ENCODE data around the gene FLNB. TPM values are rescaled to one million over a fixed set of nuclear protein-coding genes. Genes with fewer than 3 reads are reported as not detected.

FLNB gene
- total RNA-seq, 1 experiment from 2014 or later = 47.5 TPM

GRCh38 chr3:58074997-58075396 lies 66.8 kb downstream of the FLNB start:
- no peak for DNase-seq (ENCODE audit: low read depth)

GRCh38 chr3:58077596-58078285 lies 69.5 kb downstream of the FLNB start:
- no peak for DNase-seq (ENCODE audit: low read depth)

DNA sequence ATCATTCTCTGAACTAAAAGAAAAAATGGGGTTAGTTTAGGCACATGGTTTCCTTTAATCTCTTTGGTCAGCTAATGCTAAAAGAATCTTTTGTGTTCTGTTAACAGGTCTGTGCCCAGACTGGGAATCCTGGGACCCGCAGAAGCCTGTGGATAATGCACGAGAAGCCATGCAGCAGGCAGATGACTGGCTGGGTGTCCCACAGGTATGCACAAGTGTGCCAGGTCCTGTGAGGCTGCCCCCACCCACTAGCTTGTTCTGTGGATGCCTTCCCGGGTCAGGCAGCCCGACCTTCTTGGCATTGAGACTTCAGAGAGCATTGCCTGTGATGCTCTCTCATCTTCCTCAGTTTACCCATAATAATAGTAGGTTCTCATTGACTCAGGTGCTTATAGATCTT lies 70.4 kb downstream of the FLNB start:
- DNase-seq (ENCODE audit: low read depth) = no peak

DNA sequence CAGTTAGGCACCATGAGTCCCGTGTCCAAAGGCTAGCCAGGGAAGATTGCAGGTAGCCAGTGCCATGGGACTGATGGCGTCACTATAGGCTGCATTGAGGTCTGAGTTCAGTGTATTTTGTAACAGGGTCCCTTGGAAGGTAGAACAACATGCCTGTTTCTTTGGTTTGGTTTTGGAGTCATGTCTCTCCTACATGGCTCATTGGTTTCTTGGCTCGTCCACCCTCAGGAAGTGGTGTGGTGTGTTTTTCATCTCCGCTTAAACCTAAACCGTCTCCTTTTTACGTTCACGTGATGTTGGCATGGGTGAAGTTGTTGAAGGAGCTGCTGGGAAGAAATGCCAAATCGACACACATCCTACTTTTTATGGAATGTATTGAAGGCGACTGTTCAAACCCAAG lies 71.6 kb downstream of the FLNB start:
- no peak for DNase-seq (ENCODE audit: low read depth)

DNA sequence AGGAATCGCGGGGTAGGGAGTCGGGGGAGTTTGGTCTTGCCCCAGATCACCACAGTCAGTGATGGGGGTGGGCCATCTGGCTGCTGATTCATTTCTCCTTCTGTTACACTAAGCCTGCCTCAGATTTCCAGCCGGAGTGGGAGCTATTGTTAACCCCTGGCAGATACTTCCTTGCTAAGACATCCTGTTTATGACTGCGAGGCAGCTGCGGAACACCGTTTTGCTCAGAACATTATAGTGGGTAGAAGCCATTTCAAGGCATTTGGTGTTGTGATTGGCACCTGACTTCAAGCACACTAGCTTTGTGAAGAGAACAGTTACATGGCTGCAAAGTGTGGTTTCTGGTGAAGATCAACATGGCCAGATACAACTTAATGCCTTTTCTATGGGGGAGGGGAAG lies 73.8 kb downstream of the FLNB start:
- DNase-seq (ENCODE audit: low read depth) = peak; percentile 62

DNA sequence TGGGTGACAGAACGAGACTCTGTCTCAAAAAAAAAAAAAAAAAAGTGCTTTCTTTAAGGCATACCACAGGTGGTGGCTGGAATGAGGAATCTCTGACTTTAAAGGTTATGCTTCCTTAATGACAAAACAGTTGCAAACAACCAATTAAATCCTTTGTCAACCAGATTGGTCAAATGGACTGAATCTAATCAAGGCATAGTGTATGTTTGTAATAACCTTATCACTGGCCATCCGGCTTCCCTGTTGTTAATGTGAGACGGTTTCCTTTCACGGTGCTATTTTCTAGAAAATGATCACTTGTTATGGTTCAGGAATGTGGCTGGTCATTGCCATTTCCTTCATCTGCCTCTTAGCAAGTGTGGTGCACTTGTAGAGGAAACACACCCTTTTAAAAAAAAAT lies 75.9 kb downstream of the FLNB start:
- DNase-seq (ENCODE audit: low read depth) = no peak

DNA sequence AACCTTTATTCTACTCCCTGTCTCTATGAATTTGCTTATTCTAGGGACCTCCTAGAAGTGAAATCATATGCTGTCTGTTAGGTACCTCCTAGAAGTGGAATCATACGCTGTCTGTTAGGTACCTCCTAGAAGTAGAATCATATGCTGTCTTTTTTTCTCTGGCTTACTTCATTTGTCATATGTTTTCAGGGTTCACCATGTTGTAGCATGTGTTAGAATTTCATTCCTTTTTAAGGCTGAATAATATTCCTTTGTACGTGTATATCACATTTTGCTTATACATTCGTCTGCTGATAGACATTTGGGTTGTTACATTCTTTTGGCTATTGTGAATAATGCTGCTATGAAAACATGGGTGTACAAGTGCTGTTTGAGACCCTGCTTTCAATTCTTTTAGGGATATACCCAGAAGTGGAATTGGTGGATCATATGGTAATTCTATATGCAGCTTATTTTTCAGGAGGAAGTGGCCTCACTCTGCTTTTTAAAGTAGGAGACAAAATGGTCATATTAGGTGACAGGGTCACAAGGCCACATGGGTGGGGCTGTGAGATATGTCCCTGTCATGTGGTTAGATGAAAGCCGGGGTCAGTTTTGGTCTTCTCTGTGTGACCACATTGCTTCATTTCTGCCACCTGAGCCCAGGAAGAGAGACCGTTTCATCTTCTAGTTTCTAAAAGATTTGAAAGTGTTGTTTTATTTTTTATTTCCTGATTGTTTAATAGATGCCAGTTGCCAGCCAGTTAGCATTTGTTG lies 76.7 kb downstream of the FLNB start:
- DNase-seq (ENCODE audit: low read depth) = no peak

GRCh38 chr3:58085616-58086015 lies 77.4 kb downstream of the FLNB start:
- DNase-seq (ENCODE audit: low read depth) = no peak

DNA sequence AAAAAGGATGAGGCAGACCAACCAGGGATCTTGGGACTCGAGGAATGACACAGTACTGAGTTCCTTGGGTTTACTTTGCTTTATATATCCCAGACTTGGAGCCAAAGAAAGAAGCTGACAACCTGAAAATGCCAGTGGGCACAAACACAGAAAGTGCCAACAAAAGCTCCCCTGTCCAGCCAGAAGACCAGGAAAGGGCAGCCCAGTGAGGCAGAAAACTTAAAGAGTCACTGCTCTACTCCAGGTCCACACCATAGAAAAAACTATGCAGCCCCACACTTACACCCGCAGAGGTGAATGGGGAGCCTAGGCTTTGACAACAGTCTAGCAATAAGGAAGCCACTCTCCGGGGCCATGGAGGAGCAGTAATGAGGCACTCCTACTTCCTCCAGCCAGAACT lies 80.3 kb downstream of the FLNB start:
- no peak for DNase-seq (ENCODE audit: low read depth)

DNA sequence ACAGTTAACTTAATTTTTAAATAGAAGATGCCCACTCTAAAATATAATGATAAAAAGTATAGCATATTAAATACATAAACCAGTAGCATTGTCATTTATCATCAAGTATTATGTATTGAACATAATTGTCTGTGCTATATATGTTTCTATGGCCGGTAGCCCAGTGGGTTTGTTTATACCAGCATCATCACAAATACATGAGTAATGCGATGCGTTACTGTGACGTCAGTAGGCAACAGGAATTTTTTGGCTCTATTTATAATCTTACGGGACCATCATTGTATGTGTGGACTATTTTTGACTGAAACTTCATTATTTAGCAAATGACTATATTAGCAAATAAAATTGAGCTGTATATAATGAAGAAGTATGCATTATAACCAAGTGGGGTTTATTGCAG lies 82.1 kb downstream of the FLNB start:
- DNase-seq (ENCODE audit: low read depth) = no peak

- DNase-seq (ENCODE audit: low read depth) = no peak
Measured at GRCh38 chr3:58092521-58092920, 84.3 kb downstream of the FLNB start.

- peak; percentile 19 for DNase-seq (ENCODE audit: low read depth)
Measured at GRCh38 chr3:58093574-58094195, 85.5 kb downstream of the FLNB start.

GRCh38 chr3:58094657-58095056 lies 86.4 kb downstream of the FLNB start:
- no peak for DNase-seq (ENCODE audit: low read depth)

- no peak for DNase-seq (ENCODE audit: low read depth)
Measured at GRCh38 chr3:58095603-58096138, 87.4 kb downstream of the FLNB start.

DNA sequence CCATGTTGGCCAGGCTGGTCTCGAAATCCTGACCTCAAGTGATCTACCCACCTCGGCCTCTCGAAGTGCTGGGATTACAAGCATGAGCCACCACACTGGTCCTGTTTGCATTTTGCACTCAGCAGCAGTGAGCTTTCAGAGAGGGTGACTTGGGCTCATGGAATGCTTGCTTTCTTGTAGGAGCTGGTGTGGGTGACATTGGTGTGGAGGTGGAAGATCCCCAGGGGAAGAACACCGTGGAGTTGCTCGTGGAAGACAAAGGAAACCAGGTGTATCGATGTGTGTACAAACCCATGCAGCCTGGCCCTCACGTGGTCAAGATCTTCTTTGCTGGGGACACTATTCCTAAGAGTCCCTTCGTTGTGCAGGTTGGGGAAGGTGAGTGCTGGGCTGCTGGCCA lies 90.3 kb downstream of the FLNB start:
- DNase-seq (ENCODE audit: low read depth) = no peak

GRCh38 chr3:58099865-58100264 lies 91.6 kb downstream of the FLNB start:
- DNase-seq (ENCODE audit: low read depth) = no peak

GRCh38 chr3:58101499-58102389 lies 93.5 kb downstream of the FLNB start:
- DNase-seq (ENCODE audit: low read depth) = no peak

GRCh38 chr3:58102390-58102750 lies 94.1 kb downstream of the FLNB start:
- no peak for DNase-seq (ENCODE audit: low read depth)

GRCh38 chr3:58102976-58103451 lies 94.8 kb downstream of the FLNB start:
- no peak for DNase-seq (ENCODE audit: low read depth)

GRCh38 chr3:58104151-58104550 lies 95.9 kb downstream of the FLNB start:
- no peak for DNase-seq (ENCODE audit: low read depth)

DNA sequence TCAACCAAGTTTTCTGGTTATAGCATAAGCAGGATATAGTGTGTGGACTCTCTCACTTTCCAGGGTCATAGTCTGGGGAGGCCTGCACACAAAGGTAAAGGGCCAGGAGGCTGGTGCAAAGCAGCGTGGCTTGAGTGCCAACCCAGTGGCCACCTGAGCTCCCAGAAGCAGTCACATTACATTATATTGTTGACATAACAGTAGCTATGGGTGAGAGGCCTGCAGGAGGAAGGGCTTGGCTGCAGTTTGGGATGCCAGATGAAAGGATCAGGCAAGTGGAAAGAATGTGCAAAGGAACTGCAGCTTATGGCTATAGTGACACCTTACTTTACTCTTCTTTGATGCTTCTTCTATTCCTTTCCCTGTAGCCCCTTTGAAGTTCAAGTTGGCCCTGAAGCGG lies 96.5 kb downstream of the FLNB start:
- no peak for DNase-seq (ENCODE audit: low read depth)

- DNase-seq (ENCODE audit: low read depth) = no peak
Measured at GRCh38 chr3:58105196-58105595, 97.0 kb downstream of the FLNB start.
